Esophagus muscularis mucosa (tissue), 4 donors: Measurements from ENCODE around the gene TNFRSF11A. TPM values are rescaled to one million over a fixed set of nuclear protein-coding genes. Genes with fewer than 3 reads are reported as not detected.

Source experiments
- DNase-seq: peaks from one replicate; pipeline ENCODE4 v3.0.0-alpha.2; 2017; ENCODE audit errors: extremely low spot score
- H3K27ac ChIP-seq, 4 donors: fragments of 200-600 bp; sonication (generic); replicated peaks in 1 of 4; 1 replicate in 3 of 4; 2 replicates in 1 of 4; pipeline ENCODE4 v1.5.1; 2016 to 2019; ENCODE audit warnings: mild to moderate bottlenecking in 1 of 4
- H3K27me3 ChIP-seq, 4 donors: fragments of 200-600 bp; sonication (generic); one replicate each; pipeline versions ENCODE4 v1.5.1 to v1.6.0; 2016 to 2019
- H3K36me3 ChIP-seq, 4 donors: fragments of 200-600 bp; sonication (generic); one replicate each; pipeline ENCODE4 v1.5.1; 2016 to 2019
- H3K4me1 ChIP-seq, 4 donors: fragments of 200-600 bp; sonication (generic); one replicate each; pipeline ENCODE4 v1.5.1; 2016 to 2019
- H3K4me3 ChIP-seq, 4 donors: fragments of 200-600 bp; sonication (generic); 1 replicate in 2 of 4; 2 replicates in 2 of 4; pipeline ENCODE4 v1.5.1; 2016 to 2019; ENCODE audit warnings: mild to moderate bottlenecking in 4 of 4, moderate library complexity in 1 of 4
- H3K9me3 ChIP-seq, 4 donors: fragments of 200-600 bp; sonication (generic); 1 replicate in 3 of 4; 2 replicates in 1 of 4; pipeline ENCODE4 v1.5.1; 2016 to 2019
- EP300 ChIP-seq: sonication (generic); formaldehyde crosslinking; IDR thresholded peaks from one replicate; pipeline ENCODE4 v1.6.1; 2017; ENCODE audit warnings: antibody characterized with exemption
- POLR2A ChIP-seq: fragments of 450-650 bp; IDR thresholded peaks from one replicate; pipeline ENCODE4 v1.6.1; 2017; ENCODE audit warnings: antibody characterized with exemption, moderate library complexity, mild to moderate bottlenecking, low read depth
- POLR2AphosphoS5 ChIP-seq, 2 donors: sonication (generic); formaldehyde crosslinking; IDR thresholded peaks; one replicate each; pipeline ENCODE4 v1.6.1; 2017; ENCODE audit warnings: antibody characterized with exemption in 2 of 2
- WGBS: methylation state at CpG from one replicate; pipeline ENCODE4 v1.1.5; 2018; 5-methylcytosine and 5-hydroxymethylcytosine counted together
- intact Hi-C: fragments of 100-400 bp; cut with DNase I; formaldehyde crosslinking; loops from one replicate; pipeline ENCODE4 v1.15.1; 2023
- total RNA-seq, 4 donors: library from RNA; depleted of rRNA; stranded (reverse); fragments of >200 nt; gene quantifications; one replicate each; pipeline versions ENCODE4 v1.1.0 to v1.2.1, GENCODE V29; 2016
- TF ChIP-seq, protein P1 (sequence below), 3 experiments: fragments of 200-600 bp in 2 of 3; fragments of 450-650 bp in 1 of 3; sonication (generic) in 2 of 3; IDR thresholded peaks; one replicate each; pipeline ENCODE4 v1.5.1; 2017 to 2019; ENCODE audit warnings: antibody characterized with exemption in 3 of 3, mild to moderate bottlenecking in 2 of 3, moderate library complexity in 1 of 3

The TNFRSF11A gene
- total RNA-seq, 4 donors from 2014 or later, result 1.2 to 3.9 (median 2.0) TPM

DNA sequence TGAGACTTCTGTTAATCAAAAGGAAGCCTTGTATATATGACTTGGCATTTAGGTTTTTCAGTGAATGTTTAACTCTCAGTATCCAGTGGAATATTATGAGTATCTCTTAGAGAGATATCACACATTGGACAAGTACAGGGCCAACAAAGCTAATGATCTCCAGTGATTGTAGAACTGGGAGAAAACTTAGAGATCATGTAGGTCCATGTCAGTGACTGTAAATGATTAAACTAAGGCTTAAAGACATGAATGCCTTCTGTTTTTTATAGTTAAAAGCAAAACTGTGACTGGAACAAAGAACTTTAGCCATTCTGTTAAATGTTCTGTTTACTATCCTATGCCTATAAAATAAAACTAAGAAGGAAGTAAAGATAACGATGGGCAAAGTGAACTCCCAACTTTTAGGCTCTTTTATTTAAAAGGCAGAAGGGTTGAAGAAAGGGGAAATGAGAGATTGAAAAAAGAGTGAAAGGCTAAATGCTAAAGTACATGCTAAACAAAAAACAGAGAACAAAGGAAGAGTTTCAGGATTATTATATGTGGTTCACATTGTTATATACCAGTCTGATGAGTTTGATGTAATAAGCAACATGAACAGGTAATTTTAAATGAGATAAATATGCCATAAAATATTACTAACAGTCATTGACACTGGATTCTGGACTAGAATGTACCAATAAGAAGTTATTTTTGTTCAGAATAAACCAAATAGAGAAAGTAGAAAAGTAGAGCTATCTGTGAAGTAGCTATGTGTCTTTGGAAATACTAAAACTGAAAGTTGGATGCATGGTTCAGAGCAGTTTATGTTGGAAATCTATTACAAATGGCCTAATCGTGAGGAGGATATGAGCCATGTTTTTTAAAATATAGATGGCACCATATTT is 37.1 kb upstream of the TNFRSF11A start:
- TF ChIP-seq, protein P1, sequence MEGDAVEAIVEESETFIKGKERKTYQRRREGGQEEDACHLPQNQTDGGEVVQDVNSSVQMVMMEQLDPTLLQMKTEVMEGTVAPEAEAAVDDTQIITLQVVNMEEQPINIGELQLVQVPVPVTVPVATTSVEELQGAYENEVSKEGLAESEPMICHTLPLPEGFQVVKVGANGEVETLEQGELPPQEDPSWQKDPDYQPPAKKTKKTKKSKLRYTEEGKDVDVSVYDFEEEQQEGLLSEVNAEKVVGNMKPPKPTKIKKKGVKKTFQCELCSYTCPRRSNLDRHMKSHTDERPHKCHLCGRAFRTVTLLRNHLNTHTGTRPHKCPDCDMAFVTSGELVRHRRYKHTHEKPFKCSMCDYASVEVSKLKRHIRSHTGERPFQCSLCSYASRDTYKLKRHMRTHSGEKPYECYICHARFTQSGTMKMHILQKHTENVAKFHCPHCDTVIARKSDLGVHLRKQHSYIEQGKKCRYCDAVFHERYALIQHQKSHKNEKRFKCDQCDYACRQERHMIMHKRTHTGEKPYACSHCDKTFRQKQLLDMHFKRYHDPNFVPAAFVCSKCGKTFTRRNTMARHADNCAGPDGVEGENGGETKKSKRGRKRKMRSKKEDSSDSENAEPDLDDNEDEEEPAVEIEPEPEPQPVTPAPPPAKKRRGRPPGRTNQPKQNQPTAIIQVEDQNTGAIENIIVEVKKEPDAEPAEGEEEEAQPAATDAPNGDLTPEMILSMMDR (IDR thresholded peaks at IDR 0.05), result no peak
- TF ChIP-seq POLR2A (no peak), POLR2AphosphoS5 (IDR thresholded peaks at IDR 0.05) (no peak), EP300 (no peak)
- H3K27me3 ChIP-seq, result no peaks in the 10 kb centered on the region
- DNase-seq, result no peak
- H3K4me3 ChIP-seq, result no peak overlapping the region
- peaks cover 6 to 70% (median 28%) of the 10 kb centered on the region in 4 donors for H3K36me3 ChIP-seq
- no peaks in the 10 kb centered on the region for H3K9me3 ChIP-seq
- WGBS, result 90% methylated on average over 2 of the region's 2 CpGs
- no peaks in the 10 kb centered on the region for H3K4me1 ChIP-seq
- H3K27ac ChIP-seq, result no peak overlapping the region
- intact Hi-C loops, result no loop called here

DNA sequence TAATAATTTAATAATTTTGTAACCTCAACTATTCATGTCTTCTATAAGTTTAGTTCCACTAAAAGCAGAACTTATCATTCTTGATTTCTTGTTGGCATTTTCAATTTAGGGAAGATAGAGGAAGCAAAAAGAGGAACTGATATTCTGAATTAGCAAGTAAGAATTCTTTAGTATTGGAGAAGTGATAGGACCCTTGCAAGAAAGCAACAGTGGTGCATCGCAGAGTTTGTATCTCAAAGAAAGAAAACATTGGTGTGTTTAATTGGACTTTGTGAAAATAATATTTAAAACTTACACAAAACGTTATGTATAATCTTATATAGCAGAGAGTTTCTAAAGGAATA is 36.5 kb upstream of the TNFRSF11A start:
- TF ChIP-seq POLR2AphosphoS5 (IDR thresholded peaks at IDR 0.05), result no peak
- no peak for TF ChIP-seq POLR2A
- no peak for TF ChIP-seq EP300
- TF ChIP-seq, protein P1 (IDR thresholded peaks at IDR 0.05), result no peak
- H3K36me3 ChIP-seq, result peaks cover 12 to 70% (median 31%) of the 10 kb centered on the region in 4 donors
- no peaks in the 10 kb centered on the region for H3K4me1 ChIP-seq
- intact Hi-C loops, result no loop called here
- no peak for DNase-seq
- no peaks in the 10 kb centered on the region for H3K27me3 ChIP-seq
- 84% methylated on average over 2 of the region's 2 CpGs for WGBS
- no peaks in the 10 kb centered on the region for H3K9me3 ChIP-seq
- H3K4me3 ChIP-seq, result no peak overlapping the region
- no peak overlapping the region for H3K27ac ChIP-seq

DNA sequence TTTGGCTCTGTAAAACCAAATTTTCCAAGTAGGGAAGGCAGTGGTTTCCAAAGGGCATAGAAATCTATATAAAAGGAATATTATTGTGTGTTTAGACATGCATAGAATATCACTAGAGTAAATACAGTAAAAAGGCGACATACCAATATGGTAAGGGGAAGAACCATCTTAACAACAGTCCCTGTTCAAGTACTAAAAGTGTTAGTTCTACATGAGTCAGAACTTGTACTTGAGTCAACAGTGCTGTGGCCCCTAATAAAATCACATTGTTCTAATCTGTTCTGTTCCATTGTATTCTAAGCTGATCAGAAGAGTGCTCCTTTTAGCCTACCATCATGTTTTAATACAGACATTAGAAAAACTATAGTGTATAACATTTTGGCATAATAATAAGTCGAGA is 36.1 kb upstream of the TNFRSF11A start:
- H3K27ac ChIP-seq, result no peak overlapping the region
- WGBS, result 92% methylated on average over 2 of the region's 2 CpGs
- no peaks in the 10 kb centered on the region for H3K4me1 ChIP-seq
- no peaks in the 10 kb centered on the region for H3K9me3 ChIP-seq
- TF ChIP-seq, protein P1 (IDR thresholded peaks at IDR 0.05), result no peak
- TF ChIP-seq POLR2AphosphoS5 (IDR thresholded peaks at IDR 0.05) (no peak), POLR2A (no peak), EP300 (no peak)
- no peak overlapping the region for H3K4me3 ChIP-seq
- no peak for DNase-seq
- peaks cover 13 to 72% (median 33%) of the 10 kb centered on the region in 4 donors for H3K36me3 ChIP-seq
- intact Hi-C loops, result no loop called here
- H3K27me3 ChIP-seq, result no peaks in the 10 kb centered on the region

DNA sequence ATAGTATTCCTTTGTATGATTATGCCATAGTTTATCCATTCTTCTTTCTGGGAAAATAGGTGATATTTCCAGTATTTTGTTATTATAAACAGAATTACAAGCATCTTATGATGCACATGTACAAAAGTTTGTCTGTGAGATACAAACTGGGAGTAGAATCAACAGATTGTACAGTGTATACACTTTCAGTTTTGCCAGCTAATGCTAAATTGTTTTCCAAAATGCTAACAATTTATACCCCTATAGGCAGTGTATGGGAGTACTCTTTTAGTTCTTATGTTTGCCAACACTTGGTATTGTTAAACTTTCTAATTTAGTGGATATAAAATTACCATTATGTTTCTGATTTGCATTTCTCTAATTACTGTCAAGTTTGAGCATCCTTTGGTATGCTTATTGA is 31.0 kb upstream of the TNFRSF11A start:
- no peaks in the 10 kb centered on the region for H3K9me3 ChIP-seq
- H3K27ac ChIP-seq, result no peak overlapping the region
- intact Hi-C loops, result no loop called here
- H3K4me1 ChIP-seq, result no peaks in the 10 kb centered on the region
- TF ChIP-seq POLR2A (no peak), EP300 (no peak), POLR2AphosphoS5 (IDR thresholded peaks at IDR 0.05) (no peak)
- TF ChIP-seq, protein P1 (IDR thresholded peaks at IDR 0.05), result no peak
- H3K4me3 ChIP-seq, result no peak overlapping the region
- DNase-seq, result no peak
- no peaks in the 10 kb centered on the region for H3K27me3 ChIP-seq
- H3K36me3 ChIP-seq, result peaks cover 13 to 51% (median 32%) of the 10 kb centered on the region in 4 donors
